HepG2 (cell line): Measurements from ENCODE around the gene SLC28A3. TPM values are rescaled to one million over a fixed set of nuclear protein-coding genes. Genes with fewer than 3 reads are reported as not detected.

Experiments used
- ATAC-seq: fragments of 200-7000 bp; cut with Tn5 transposase; 3 replicates; pipeline ENCODE4 v1.9.1; 2020; ENCODE audit warnings: mild to moderate bottlenecking, moderate library complexity
- BruUV-seq: library from RNA; stranded (reverse); fragments of 400-500 nt; replicated peaks from 2 replicates; lab custom pipeline; 2021; lab: Mats Ljungman, UMichigan
- CTCF ChIA-PET: fragments of 300-600 bp; formaldehyde crosslinking; extraction: SDS; loops from one replicate; lab custom pipeline; 2021; ENCODE audit warnings: low total read pairs, inconsistent platforms, low intra/inter-chr PET ratio; lab: Yijun Ruan, JAX
- POLR2A ChIA-PET: fragments of 350-600 bp; sonication (Branson Sonifier 250); formaldehyde crosslinking; loops from one replicate; lab custom pipeline; 2020; ENCODE audit warnings: antibody characterized with exemption, inconsistent platforms; lab: Yijun Ruan, JAX
- DNase-seq: peaks from one replicate; pipeline ENCODE4 v3.0.0-alpha.2; 2015; ENCODE audit warnings: low spot score
- FAIRE-seq: peaks from 3 replicates; lab custom pipeline; 2011; peaks lifted over from hg19 to GRCh38; lab: Jason Lieb, UNC
- H2AFZ ChIP-seq: one replicate; pipeline ENCODE4 v1.6.1; 2011; ENCODE audit warnings: low read length, inconsistent platforms
- H3K27ac ChIP-seq: fragments of 300-600 bp; 3 replicates; pipeline ENCODE4 v1.8.0; 2011; ENCODE audit warnings: mixed run types, mild to moderate bottlenecking, mixed read lengths, low read length, inconsistent platforms; ENCODE audit not compliant: insufficient read depth; ENCODE audit errors: extremely low read length
- H3K27me3 ChIP-seq, 2 experiments: fragments of 200-600 bp in 1 of 2; 2 replicates in 1 of 2; 3 replicates in 1 of 2; pipeline versions ENCODE4 v1.6.0 to v1.8.0; 2011; ENCODE audit warnings: low read length in 2 of 2, mild to moderate bottlenecking in 2 of 2, moderate library complexity in 2 of 2, inconsistent platforms in 1 of 2; ENCODE audit not compliant: insufficient read depth in 2 of 2, control insufficient read depth in 1 of 2
- H3K36me3 ChIP-seq, 2 experiments: fragments of 200-600 bp in 1 of 2; replicated peaks in 1 of 2; 2 replicates in 1 of 2; 3 replicates in 1 of 2; pipeline versions ENCODE4 v1.5.1 to v1.8.0; 2011; ENCODE audit warnings: low read length in 2 of 2, inconsistent platforms in 1 of 2; ENCODE audit not compliant: insufficient read depth in 2 of 2, control insufficient read depth in 1 of 2
- H3K4me1 ChIP-seq: 2 replicates; pipeline ENCODE4 v1.5.1; 2012; ENCODE audit warnings: low read length, inconsistent platforms; ENCODE audit not compliant: insufficient read depth
- H3K4me2 ChIP-seq: 2 replicates; pipeline ENCODE4 v1.6.0; 2011; ENCODE audit warnings: low read depth, low read length, inconsistent platforms
- H3K4me3 ChIP-seq, 3 experiments: fragments of 200-600 bp in 1 of 3; sonication (generic), shearing (Covaris generic) in 1 of 3; replicated peaks in 1 of 3; 2 replicates each; pipeline ENCODE4 v1.5.1; 2011 to 2016; ENCODE audit warnings: low read length in 3 of 3, inconsistent platforms in 2 of 3, low read depth in 2 of 3, mild to moderate bottlenecking in 2 of 3, control low read depth in 1 of 3, mixed read lengths in 1 of 3; ENCODE audit not compliant: insufficient read depth in 1 of 3
- H3K79me2 ChIP-seq: one replicate; pipeline ENCODE4 v1.6.1; 2011; ENCODE audit warnings: low read length, inconsistent platforms; ENCODE audit not compliant: insufficient read depth
- H3K9ac ChIP-seq: 2 replicates; pipeline ENCODE4 v1.6.0; 2011; ENCODE audit warnings: mild to moderate bottlenecking, low read depth, low read length, inconsistent platforms; ENCODE audit not compliant: insufficient read depth
- H3K9me3 ChIP-seq: 2 replicates; pipeline ENCODE4 v1.5.1; 2012; ENCODE audit warnings: mild to moderate bottlenecking, low read length
- H4K20me1 ChIP-seq: 2 replicates; pipeline ENCODE4 v1.6.0; 2011; ENCODE audit warnings: inconsistent platforms, mild to moderate bottlenecking, low read length, moderate library complexity; ENCODE audit not compliant: insufficient read depth
- ELF1 ChIP-seq: sonication (generic); formaldehyde crosslinking; IDR thresholded peaks from 2 replicates; pipeline ENCODE4 v1.4.0; 2020; ENCODE audit warnings: missing genetic modification reagents
- NR2F2 ChIP-seq: IDR thresholded peaks from 2 replicates; pipeline ENCODE4 v1.6.1; 2012; ENCODE audit warnings: low read depth, inconsistent platforms, borderline replicate concordance
- POLR2AphosphoS5 ChIP-seq: IDR thresholded peaks from 2 replicates; pipeline ENCODE4 v1.6.1; 2012; ENCODE audit warnings: low read depth, low read length
- ZNF605 ChIP-seq: sonication (generic); formaldehyde crosslinking; IDR thresholded peaks from 2 replicates; pipeline ENCODE4 v1.8.0; 2022; ENCODE audit warnings: mild to moderate bottlenecking, missing genetic modification reagents
- ZNF644 ChIP-seq: IDR thresholded peaks from 2 replicates; pipeline ENCODE4 v1.6.1; 2016; ENCODE audit warnings: low read depth
- ZNF747 ChIP-seq: sonication (generic); formaldehyde crosslinking; IDR thresholded peaks from 2 replicates; pipeline ENCODE4 v1.8.1; 2023; ENCODE audit warnings: missing genetic modification reagents, mild to moderate bottlenecking, borderline replicate concordance
- WGBS: methylation state at CpG from one replicate; pipeline ENCODE4 v1.1.6; 2017; ENCODE audit warnings: low lambda C conversion rate; 5-methylcytosine and 5-hydroxymethylcytosine counted together
- in situ Hi-C: cut with HindIII; loops from 2 replicates; pipeline ENCODE4 v1.10.0; 2017; ENCODE audit warnings: low pct_unique_long_range_greater_than_20kb; ENCODE audit not compliant: extremely low pct_ligation_motif_present
- intact Hi-C: fragments of 100-400 bp; cut with micrococcal nuclease; formaldehyde crosslinking; loops from one replicate; pipeline ENCODE4 v1.10.0; 2022; ENCODE audit not compliant: unreplicated experiment
- polyA plus RNA-seq, 8 experiments: library from polyadenylated mRNA; depleted of rRNA in 3 of 8; stranded (reverse) in 7 of 8; unstranded in 1 of 8; fragments of >200 nt; fragmentation: Illumina TruSeq in 4 of 8; extraction: Trizol in 4 of 8; gene quantifications; 2 replicates each; pipeline versions ENCODE4 v1.2.1 to v1.2.3, GENCODE V29; 2011 to 2016; ENCODE audit warnings: low read depth in 4 of 8, missing spikeins in 1 of 8, mixed read lengths in 1 of 8; ENCODE audit not compliant: insufficient read depth in 1 of 8
- total RNA-seq, 5 experiments: library from RNA; depleted of rRNA; stranded (reverse); fragments of >200 nt; fragmentation: Illumina TruSeq; extraction: Trizol; gene quantifications; 2 replicates each; pipeline ENCODE4 v1.2.3, GENCODE V29; 2016; ENCODE audit warnings: low read depth in 1 of 5
- TF ChIP-seq, protein P1 (sequence below): conservative IDR thresholded peaks from 2 replicates; pipeline ENCODE4 v1.6.1; 2018; ENCODE audit warnings: missing genetic modification reagents
- TF ChIP-seq, protein P2 (sequence below): sonication (generic); formaldehyde crosslinking; IDR thresholded peaks from 2 replicates; pipeline ENCODE4 v1.8.0; 2022; ENCODE audit warnings: mild to moderate bottlenecking, missing genetic modification reagents

Gene SLC28A3
- total and polyA plus RNA-seq, 2 of the 13 experiments (the other 11 are each of a cell fraction or from before 2014, with no cell fraction given), result not detected

DNA sequence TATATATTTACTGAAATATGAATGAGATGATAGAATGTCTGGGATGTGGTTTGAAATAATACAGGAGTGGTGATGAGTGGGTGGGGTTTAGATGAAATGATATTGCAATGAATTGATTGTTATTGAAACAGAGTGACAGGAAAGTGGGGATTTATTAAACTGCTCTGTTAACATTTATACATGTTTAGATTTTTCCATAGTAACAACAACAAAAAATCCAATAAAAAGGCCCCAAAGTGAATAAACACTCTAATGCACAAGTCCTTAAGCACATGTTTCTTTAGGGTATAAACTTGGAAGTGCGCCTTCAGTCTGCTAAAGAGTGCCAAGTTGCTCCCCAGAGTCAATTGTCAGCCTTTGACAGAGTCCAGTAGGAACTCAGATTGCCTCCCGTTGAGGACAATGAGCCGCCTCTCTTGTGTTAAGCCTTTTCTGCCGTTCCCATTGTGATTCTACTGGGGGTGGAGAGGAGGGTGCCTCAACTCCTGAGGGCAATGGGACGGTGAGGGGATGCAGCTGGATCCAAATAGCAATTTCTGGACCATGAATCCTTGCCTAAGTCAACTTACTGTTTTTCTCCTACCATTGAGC lies 112.3 kb downstream of the SLC28A3 start:
- ATAC-seq, result no peak
- POLR2A ChIA-PET, result no interaction called here
- intact Hi-C loops (no loop called here), in situ Hi-C loops (no loop called here)
- 43% methylated on average over 5 of the region's 5 CpGs for WGBS
- no TSS peak for BruUV-seq
- H3K4me2 ChIP-seq, result no peak overlapping the region
- no peaks in the 10 kb centered on the region for H3K4me1 ChIP-seq
- DNase-seq, result no peak
- no peaks in the 10 kb centered on the region for H3K9me3 ChIP-seq
- TF ChIP-seq, protein P1, sequence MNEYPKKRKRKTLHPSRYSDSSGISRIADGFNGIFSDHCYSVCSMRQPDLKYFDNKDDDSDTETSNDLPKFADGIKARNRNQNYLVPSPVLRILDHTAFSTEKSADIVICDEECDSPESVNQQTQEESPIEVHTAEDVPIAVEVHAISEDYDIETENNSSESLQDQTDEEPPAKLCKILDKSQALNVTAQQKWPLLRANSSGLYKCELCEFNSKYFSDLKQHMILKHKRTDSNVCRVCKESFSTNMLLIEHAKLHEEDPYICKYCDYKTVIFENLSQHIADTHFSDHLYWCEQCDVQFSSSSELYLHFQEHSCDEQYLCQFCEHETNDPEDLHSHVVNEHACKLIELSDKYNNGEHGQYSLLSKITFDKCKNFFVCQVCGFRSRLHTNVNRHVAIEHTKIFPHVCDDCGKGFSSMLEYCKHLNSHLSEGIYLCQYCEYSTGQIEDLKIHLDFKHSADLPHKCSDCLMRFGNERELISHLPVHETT (CRISPR knock-in tag), result no peak
- TF ChIP-seq ZNF644 (CRISPR knock-in tag) (no peak), ELF1 (CRISPR knock-in tag) (no peak), ZNF747 (no peak), POLR2AphosphoS5 (no peak), NR2F2 (no peak), ZNF605 (CRISPR knock-in tag) (no peak)
- TF ChIP-seq, protein P2, sequence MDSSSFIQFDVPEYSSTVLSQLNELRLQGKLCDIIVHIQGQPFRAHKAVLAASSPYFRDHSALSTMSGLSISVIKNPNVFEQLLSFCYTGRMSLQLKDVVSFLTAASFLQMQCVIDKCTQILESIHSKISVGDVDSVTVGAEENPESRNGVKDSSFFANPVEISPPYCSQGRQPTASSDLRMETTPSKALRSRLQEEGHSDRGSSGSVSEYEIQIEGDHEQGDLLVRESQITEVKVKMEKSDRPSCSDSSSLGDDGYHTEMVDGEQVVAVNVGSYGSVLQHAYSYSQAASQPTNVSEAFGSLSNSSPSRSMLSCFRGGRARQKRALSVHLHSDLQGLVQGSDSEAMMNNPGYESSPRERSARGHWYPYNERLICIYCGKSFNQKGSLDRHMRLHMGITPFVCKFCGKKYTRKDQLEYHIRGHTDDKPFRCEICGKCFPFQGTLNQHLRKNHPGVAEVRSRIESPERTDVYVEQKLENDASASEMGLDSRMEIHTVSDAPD (CRISPR knock-in tag), result no peak
- H4K20me1 ChIP-seq, result no peaks in the 10 kb centered on the region
- H3K27me3 ChIP-seq, result peaks cover 0 to 3% of the 10 kb centered on the region in 2 experiments; a peak in 2 of 5 replicates
- CTCF ChIA-PET, result no interaction called here
- no peak for FAIRE-seq
- no peak overlapping the region for H3K9ac ChIP-seq
- H3K4me3 ChIP-seq, result no peak overlapping the region
- H3K27ac ChIP-seq, result no peak overlapping the region
- H3K36me3 ChIP-seq, result no peaks in the 10 kb centered on the region
- H3K79me2 ChIP-seq, result no peaks in the 10 kb centered on the region
- H2AFZ ChIP-seq, result no peak overlapping the region
